GM12873 (cell line): ENCODE measurements around the gene KRTAP9-1.

Experiments used
- CTCF ChIP-seq: IDR thresholded peaks from 2 replicates; pipeline ENCODE4 v1.5.1; 2012; ENCODE audit warnings: low read depth, mild to moderate bottlenecking, moderate library complexity, low read length, control low read depth; ENCODE audit not compliant: insufficient read depth; ENCODE audit errors: missing control alignments

Gene KRTAP9-1

GRCh38 chr17:41186872-41187271 lies 2.8 kb upstream of the KRTAP9-1 start:
- TF ChIP-seq CTCF, result no peak

- TF ChIP-seq CTCF, result no peak
These were observed 641 bp downstream of the KRTAP9-1 start for GRCh38 chr17:41190328-41190727.

GRCh38 chr17:41196068-41196467 lies 6.4 kb downstream of the KRTAP9-1 start:
- TF ChIP-seq CTCF, result no peak

DNA sequence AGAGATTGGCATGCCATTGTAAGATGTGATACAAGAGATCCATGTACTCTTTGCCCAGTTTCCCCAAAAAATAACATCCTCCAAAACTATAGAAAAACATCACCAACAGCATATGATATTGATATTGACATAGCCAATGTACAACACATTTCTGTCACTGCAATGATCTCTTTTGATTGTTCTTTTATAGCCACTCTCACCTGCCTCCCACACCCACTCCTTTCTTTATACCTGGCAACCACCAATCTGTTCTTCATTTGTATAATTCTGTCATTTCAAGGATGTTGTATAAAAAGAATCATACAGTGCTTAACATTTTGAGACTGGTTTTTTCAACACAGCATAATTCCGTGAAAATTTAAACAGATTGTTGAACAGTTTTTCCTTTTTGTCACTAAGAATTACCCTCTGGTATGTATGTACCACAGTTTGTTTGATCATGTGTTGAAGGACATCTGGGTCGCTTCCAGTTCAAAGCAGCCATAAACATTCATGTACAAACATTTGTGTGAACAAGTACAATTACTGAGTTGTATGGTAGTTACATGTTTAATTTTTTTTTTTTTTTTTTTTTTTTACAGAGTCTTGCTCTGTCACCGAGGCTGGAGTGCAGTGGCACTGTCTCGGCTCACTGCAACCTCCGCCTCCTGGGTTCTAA lies 9.9 kb downstream of the KRTAP9-1 start:
- TF ChIP-seq CTCF, result no peak

DNA sequence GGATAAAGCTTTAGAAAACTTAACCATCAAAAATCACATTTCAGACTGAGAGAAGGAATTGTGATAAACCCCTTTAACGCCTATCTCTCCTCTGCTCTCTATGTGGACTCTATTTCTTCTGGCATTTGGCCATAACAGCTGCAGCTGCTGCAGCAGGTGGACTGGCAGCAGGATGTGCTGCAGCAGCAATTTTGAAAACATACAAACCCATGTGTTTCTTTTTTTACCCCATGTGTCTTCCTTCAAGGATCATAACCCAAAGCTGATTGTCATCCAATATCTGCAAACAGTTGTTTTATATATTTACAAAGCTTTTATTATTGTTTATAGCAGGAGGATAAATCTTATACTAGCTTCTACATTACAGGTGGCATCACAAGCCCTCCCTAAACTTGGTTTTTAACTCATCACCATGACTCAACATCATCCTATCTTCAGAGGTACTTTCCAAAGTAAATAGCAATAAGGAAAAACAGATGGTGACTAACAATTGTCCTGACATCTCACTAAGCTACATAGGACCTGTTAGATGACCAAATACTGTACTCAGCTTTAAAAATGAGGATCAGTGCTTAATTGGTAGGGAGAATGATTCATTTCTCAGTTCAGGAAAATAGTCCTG lies 22.3 kb downstream of the KRTAP9-1 start:
- no peak for TF ChIP-seq CTCF

DNA sequence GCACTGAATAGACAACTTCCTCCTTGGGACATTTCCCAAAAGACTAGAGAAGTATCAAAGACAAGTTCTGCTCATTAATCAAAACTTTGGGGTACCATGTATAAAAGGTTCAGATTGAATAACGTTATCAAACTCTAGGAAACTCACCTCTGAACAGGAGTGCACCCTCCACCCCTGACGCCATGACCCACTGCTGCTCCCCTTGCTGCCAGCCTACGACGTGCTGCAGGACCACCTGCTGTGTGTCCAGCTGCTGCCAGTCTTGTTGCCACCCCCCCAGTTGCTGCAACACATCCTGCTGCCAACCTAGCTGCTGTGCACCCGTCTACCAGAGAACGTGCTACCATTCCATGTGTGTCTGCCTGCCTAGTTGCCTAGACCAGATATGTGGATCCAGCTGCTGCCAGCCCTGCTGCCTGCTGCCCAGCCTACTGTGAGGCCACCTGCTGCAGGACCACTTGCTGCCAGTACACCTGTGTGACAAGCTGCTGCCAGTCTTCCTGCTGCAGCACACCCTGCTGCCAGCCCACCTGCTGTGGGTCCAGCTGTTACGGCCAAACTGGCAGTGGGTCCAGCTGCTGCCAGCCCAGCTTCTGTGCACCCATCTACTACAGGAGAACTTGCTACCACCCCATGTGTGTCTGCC lies 23.0 kb downstream of the KRTAP9-1 start:
- TF ChIP-seq CTCF, result no peak

DNA sequence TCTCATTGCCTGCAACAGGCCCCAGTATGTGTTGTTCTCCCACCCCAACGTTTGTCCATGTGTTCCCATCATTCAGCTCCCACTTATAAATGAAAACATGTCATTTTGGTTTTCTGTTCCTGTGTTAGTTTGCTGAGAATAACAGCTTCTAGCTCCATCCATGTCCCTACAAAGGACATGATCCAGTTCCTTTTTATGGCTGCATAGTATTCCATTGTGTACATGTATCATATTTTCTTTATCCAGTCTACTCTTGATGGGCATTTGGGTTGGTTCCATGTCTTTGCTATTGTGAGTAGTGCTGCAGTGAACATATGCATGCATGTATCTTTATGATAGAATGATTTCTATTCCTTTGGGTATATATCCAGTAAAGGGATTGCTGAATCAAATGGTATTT lies 26.0 kb downstream of the KRTAP9-1 start:
- no peak for TF ChIP-seq CTCF
